NCI-H510A (cell line): ENCODE data around the gene NCOR1.
A peak's percentile ranks its signal among the peaks of the same experiment; 100 is the strongest.
"Not testable (repeated sequence)": the region's sequence is repeated elsewhere in the genome, so short reads cannot be mapped to it uniquely, and the experiment has no call there.

Source experiments
- DNase-seq: peaks from one replicate; lab custom pipeline; 2025; lab: John Stamatoyannopoulos, UW

The NCOR1 gene

GRCh38 chr17:16215273-16215964 lies at the start of gene NCOR1:
Gene NCOR1, minus strand, starts transcription at chr17:16215534. Its CDS starts 20,965 bp downstream, at chr17:16194569.
- DNase-seq, result peak; percentile 97

- DNase-seq, result no peak
Measured at GRCh38 chr17:16262201-16262600, 46.9 kb upstream of the NCOR1 start.

GRCh38 chr17:16261049-16261448 lies 45.7 kb upstream of the NCOR1 start:
- no peak for DNase-seq

- no peak for DNase-seq
Measured at GRCh38 chr17:16259926-16260325, 44.6 kb upstream of the NCOR1 start.

- DNase-seq, result no peak
Measured at GRCh38 chr17:16258901-16259300, 43.6 kb upstream of the NCOR1 start.

- no peak for DNase-seq
Measured at GRCh38 chr17:16255481-16255921, 40.2 kb upstream of the NCOR1 start.

GRCh38 chr17:16254773-16255400 lies 39.6 kb upstream of the NCOR1 start:
- no peak for DNase-seq

- DNase-seq, result no peak
Measured at GRCh38 chr17:16251556-16251955, 36.2 kb upstream of the NCOR1 start.

- no peak for DNase-seq
Measured at GRCh38 chr17:16251043-16251442, 35.7 kb upstream of the NCOR1 start.

- DNase-seq, result no peak
Measured at GRCh38 chr17:16250635-16251034, 35.3 kb upstream of the NCOR1 start.

- DNase-seq, result no peak
Measured at GRCh38 chr17:16247586-16247984, 32.3 kb upstream of the NCOR1 start.

- DNase-seq, result no peak
Measured at GRCh38 chr17:16243801-16244567, 28.6 kb upstream of the NCOR1 start.

- DNase-seq, result no peak
Measured at GRCh38 chr17:16243385-16243784, 28.1 kb upstream of the NCOR1 start.

GRCh38 chr17:16241906-16242399 lies 26.6 kb upstream of the NCOR1 start:
- no peak for DNase-seq

- DNase-seq, result no peak
Measured at GRCh38 chr17:16239931-16240330, 24.6 kb upstream of the NCOR1 start.

- DNase-seq, result no peak
Measured at GRCh38 chr17:16232391-16232790, 17.1 kb upstream of the NCOR1 start.

- DNase-seq, result not testable (repeated sequence)
Measured at GRCh38 chr17:16229912-16230561, 14.7 kb upstream of the NCOR1 start.

- no peak for DNase-seq
Measured at GRCh38 chr17:16222406-16222805, 7.1 kb upstream of the NCOR1 start.

- DNase-seq, result peak; percentile 58
Measured at GRCh38 chr17:16217002-16217635, 1.8 kb upstream of the NCOR1 start, which contains the start of gene PIGL. Gene PIGL, plus strand, starts transcription at chr17:16217210. Its CDS starts 17 bp downstream, at chr17:16217227.

GRCh38 chr17:16216341-16217001 lies 1.1 kb upstream of the NCOR1 start:
- DNase-seq, result not testable (repeated sequence)

- DNase-seq, result peak; percentile 54
Measured at GRCh38 chr17:16215965-16216316, 607 bp upstream of the NCOR1 start.
